Measurements from ENCODE around the gene PCSK4. TPM values are rescaled to one million over a fixed set of nuclear protein-coding genes. Genes with fewer than 3 reads are reported as not detected.

PCSK4 gene
- total RNA-seq, 1 experiment from 2014 or later: 9.1 TPM

DNA sequence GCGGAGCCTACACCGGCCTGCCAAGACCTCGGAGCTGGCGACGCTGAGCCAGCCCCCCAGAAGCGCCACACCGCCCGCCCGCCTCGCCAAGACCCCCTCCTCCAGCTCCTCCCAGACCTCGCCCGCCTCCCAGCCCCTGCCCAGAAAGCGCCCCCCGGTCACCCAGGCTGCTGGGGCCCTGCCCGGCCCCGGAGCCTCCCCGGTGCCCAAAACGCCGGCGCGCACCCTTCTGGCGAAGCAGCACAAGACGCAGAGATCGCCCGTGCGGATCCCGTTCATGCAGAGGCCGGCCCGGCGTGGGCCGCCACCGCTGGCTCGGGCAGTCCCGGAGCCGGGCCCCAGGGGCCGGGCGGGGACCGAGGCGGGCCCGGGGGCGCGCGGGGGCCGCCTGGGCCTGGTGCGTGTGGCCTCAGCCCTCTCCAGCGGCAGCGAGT is 21.3 kb downstream of the PCSK4 start:
- H3K9me3 Mint-ChIP-seq: no peaks in the 10 kb centered on the region
- no peak overlapping the region for H3K27ac Mint-ChIP-seq
- no peak overlapping the region for H2BK15ac ChIP-seq (ENCODE audit: low read depth, low read length)
- no peak overlapping the region for H2BK20ac ChIP-seq (ENCODE audit: low read depth, low read length, poor library complexity, severe bottlenecking)
- H4K5ac ChIP-seq (ENCODE audit: insufficient read length, low read depth, low read length): no peak overlapping the region
- H3T11ph ChIP-seq (ENCODE audit: low read length): no peak overlapping the region
- peak; percentile 18; the same call in 1 of the 3 replicates for TF ChIP-seq CTCF (conservative IDR thresholded peaks at IDR 0.05)
- no peak overlapping the region for H4K8ac ChIP-seq (replicated peaks; ENCODE audit: insufficient read length, low read depth, low read length)
- H4K91ac ChIP-seq (ENCODE audit: insufficient read length, low read depth, low read length): no peak overlapping the region
- peaks cover 2 to 9% of the 10 kb centered on the region in 2 experiments; a peak in 3 of 4 replicates for H3K4me1 Mint-ChIP-seq
- H4K20me1 ChIP-seq (ENCODE audit: control insufficient read depth, insufficient read depth, insufficient read length): peaks cover 3% of the 10 kb centered on the region
- no peaks in the 10 kb centered on the region for H3K4me1 ChIP-seq (ENCODE audit: insufficient read depth, low read length)
- H3K36me3 Mint-ChIP-seq (ENCODE audit: insufficient read depth in 1 of 3, low read depth in 3 of 3): no peaks in the 10 kb centered on the region
- H3K23ac ChIP-seq (ENCODE audit: insufficient read length, low read depth, low read length): no peak overlapping the region
- no CpG with 5 or more reads among the region's 47 CpGs for WGBS (ENCODE audit: extremely low coverage, insufficient read length, low lambda C conversion rate)
- H3K27me3 ChIP-seq (ENCODE audit: insufficient read depth, low read length): peaks cover 61% of the 10 kb centered on the region
- H2BK5ac ChIP-seq (ENCODE audit: insufficient read length, low read length): no peak overlapping the region
- H3K14ac ChIP-seq (ENCODE audit: insufficient read depth, low read length): no peak overlapping the region
- no peak overlapping the region for H3K9ac ChIP-seq (ENCODE audit: extremely low read depth, insufficient read length, low read length)
- no peak overlapping the region for H3K18ac ChIP-seq (ENCODE audit: insufficient read length, low read depth, low read length)
- no peak overlapping the region for H3K4me2 ChIP-seq (ENCODE audit: insufficient read depth, insufficient read length, low read length)
- no peak overlapping the region for H2BK12ac ChIP-seq (ENCODE audit: insufficient read length, low read depth, low read length)
- peaks cover 81% of the 10 kb centered on the region for H3K27me3 Mint-ChIP-seq (ENCODE audit: low read depth)
- no peak overlapping the region for H2BK120ac ChIP-seq (ENCODE audit: low read depth, low read length, poor library complexity, severe bottlenecking)
- H3K9me3 ChIP-seq (ENCODE audit: control insufficient read depth, low read depth, low read length): no peaks in the 10 kb centered on the region
- no peak for DNase-seq
- peaks cover 9% of the 10 kb centered on the region for H3K23me2 ChIP-seq (ENCODE audit: insufficient read length, low read depth, low read length, poor library complexity, severe bottlenecking)
- no peaks in the 10 kb centered on the region for H3K79me2 ChIP-seq (ENCODE audit: insufficient read depth, low read length)
- H3K27ac ChIP-seq (ENCODE audit: insufficient read length, low read depth, low read length): no peak overlapping the region
- no peak overlapping the region for H2AK5ac ChIP-seq (ENCODE audit: insufficient read length, low read length)
- H3K79me1 ChIP-seq (ENCODE audit: insufficient read depth, low read depth, low read length, poor library complexity, severe bottlenecking): no peaks in the 10 kb centered on the region
- H2AFZ ChIP-seq (ENCODE audit: low read length): no peak overlapping the region
- no peak overlapping the region for H3K4ac ChIP-seq (ENCODE audit: low read depth, low read length)
- peak overlapping the region in 1 of 2 experiments; percentile 67; a peak in 1 of 5 replicates for H3K4me3 Mint-ChIP-seq
- no peak overlapping the region for H3K56ac ChIP-seq (ENCODE audit: insufficient read length, low read depth, low read length)
